BLaER1 treated with 17β-estradiol and CSF1 and Interleukin-3, amounts not matched to agents 10 nM and 100 nM (cell line): ENCODE data around the gene NCKIPSD.

Experiments
- H3K27ac ChIP-seq, 11 experiments: shearing (Covaris generic); formaldehyde crosslinking; 2 replicates each; pipeline ENCODE4 v1.8.1; 2022
- H3K27me3 ChIP-seq, 11 experiments: shearing (Covaris generic); formaldehyde crosslinking; 2 replicates each; pipeline ENCODE4 v1.8.1; 2022
- H3K36me3 ChIP-seq, 11 experiments: shearing (Covaris generic); formaldehyde crosslinking; 2 replicates each; pipeline ENCODE4 v1.8.1; 2022
- H3K4me1 ChIP-seq, 10 experiments: shearing (Covaris generic); formaldehyde crosslinking; 2 replicates each; pipeline ENCODE4 v1.8.1; 2022
- H3K4me2 ChIP-seq, 11 experiments: shearing (Covaris generic); formaldehyde crosslinking; 2 replicates each; pipeline ENCODE4 v1.8.1; 2022
- H3K4me3 ChIP-seq, 10 experiments: shearing (Covaris generic); formaldehyde crosslinking; 2 replicates each; pipeline ENCODE4 v1.8.1; 2022
- H3K9ac ChIP-seq, 11 experiments: shearing (Covaris generic); formaldehyde crosslinking; 2 replicates each; pipeline ENCODE4 v1.8.1; 2022
- H3K9me3 ChIP-seq, 11 experiments: shearing (Covaris generic); formaldehyde crosslinking; replicated peaks in 1 of 11; 2 replicates each; pipeline ENCODE4 v1.8.1; 2022
- H4K20me1 ChIP-seq, 11 experiments: shearing (Covaris generic); formaldehyde crosslinking; 2 replicates each; pipeline ENCODE4 v1.8.1; 2022
- Cebpa-rat ChIP-seq, 11 experiments: shearing (Covaris generic); IDR thresholded peaks; 2 replicates each; pipeline ENCODE4 v1.8.1; 2022

The NCKIPSD gene

GRCh38 chr3:48674505-48674904, 11.2 kb downstream of the NCKIPSD start:
- Histone ChIP-seq H3K27me3 (no peaks in the 10 kb centered on the region), H3K36me3 (peaks cover 26 to 90% (median 69%) of the 10 kb centered on the region in 11 experiments), H3K9me3 (no peaks in the 10 kb centered on the region), H3K4me1 (peaks cover 0 to 5% (median 3%) of the 10 kb centered on the region in 10 experiments; a peak in 13 of 20 replicates), H3K4me3 (no peak overlapping the region), H3K9ac (no peak overlapping the region), H4K20me1 (peaks cover 0 to 32% (median 4%) of the 10 kb centered on the region in 11 experiments; a peak in 9 of 22 replicates), H3K4me2 (no peak overlapping the region), H3K27ac (no peak overlapping the region)
- TF ChIP-seq Cebpa-rat (IDR thresholded peaks at IDR 0.05), result no peak

GRCh38 chr3:48672522-48672921, 13.2 kb downstream of the NCKIPSD start:
- Histone ChIP-seq H3K4me2 (no peak overlapping the region), H3K27ac (no peak overlapping the region), H3K4me3 (no peak overlapping the region), H3K9me3 (no peaks in the 10 kb centered on the region), H3K4me1 (no peaks in the 10 kb centered on the region), H3K36me3 (peaks cover 7 to 70% (median 49%) of the 10 kb centered on the region in 11 experiments; a peak in 21 of 22 replicates), H3K27me3 (no peaks in the 10 kb centered on the region), H4K20me1 (peaks cover 0 to 26% (median 3%) of the 10 kb centered on the region in 11 experiments; a peak in 8 of 22 replicates), H3K9ac (no peak overlapping the region; a peak in 1 of 22 replicates)
- no peak for TF ChIP-seq Cebpa-rat (IDR thresholded peaks at IDR 0.05)

GRCh38 chr3:48664929-48665328, 20.8 kb downstream of the NCKIPSD start:
- no peak for TF ChIP-seq Cebpa-rat (IDR thresholded peaks at IDR 0.05)
- no peak overlapping the region for H3K4me3 ChIP-seq

GRCh38 chr3:48664313-48664644, 21.4 kb downstream of the NCKIPSD start:
- Histone ChIP-seq H3K27me3 (no peaks in the 10 kb centered on the region), H3K36me3 (peaks cover 0 to 18% (median 12%) of the 10 kb centered on the region in 11 experiments; a peak in 11 of 22 replicates), H3K9ac (no peak overlapping the region), H3K4me2 (no peak overlapping the region), H3K4me3 (no peak overlapping the region), H3K4me1 (peaks cover 5 to 16% (median 14%) of the 10 kb centered on the region in 10 experiments; a peak in 19 of 20 replicates), H3K9me3 (peaks cover 16 to 24% (median 21%) of the 10 kb centered on the region in 11 experiments), H3K27ac (no peak overlapping the region), H4K20me1 (peaks cover 0 to 22% (median 8%) of the 10 kb centered on the region in 11 experiments; a peak in 12 of 22 replicates)
- TF ChIP-seq Cebpa-rat (IDR thresholded peaks at IDR 0.05), result no peak

More at GRCh38 chr3:48664929-48665328, 20.8 kb downstream of the NCKIPSD start:
- peaks cover 5 to 16% (median 14%) of the 10 kb centered on the region in 10 experiments; a peak in 19 of 20 replicates for H3K4me1 ChIP-seq
- peaks cover 0 to 18% (median 12%) of the 10 kb centered on the region in 11 experiments; a peak in 11 of 22 replicates for H3K36me3 ChIP-seq
- H3K9me3 ChIP-seq, result peaks cover 16 to 24% (median 21%) of the 10 kb centered on the region in 11 experiments
- H3K27ac ChIP-seq, result no peak overlapping the region
- H3K9ac ChIP-seq, result no peak overlapping the region
- no peaks in the 10 kb centered on the region for H3K27me3 ChIP-seq
- H4K20me1 ChIP-seq, result peaks cover 0 to 21% (median 8%) of the 10 kb centered on the region in 11 experiments; a peak in 12 of 22 replicates
- no peak overlapping the region for H3K4me2 ChIP-seq

DNA sequence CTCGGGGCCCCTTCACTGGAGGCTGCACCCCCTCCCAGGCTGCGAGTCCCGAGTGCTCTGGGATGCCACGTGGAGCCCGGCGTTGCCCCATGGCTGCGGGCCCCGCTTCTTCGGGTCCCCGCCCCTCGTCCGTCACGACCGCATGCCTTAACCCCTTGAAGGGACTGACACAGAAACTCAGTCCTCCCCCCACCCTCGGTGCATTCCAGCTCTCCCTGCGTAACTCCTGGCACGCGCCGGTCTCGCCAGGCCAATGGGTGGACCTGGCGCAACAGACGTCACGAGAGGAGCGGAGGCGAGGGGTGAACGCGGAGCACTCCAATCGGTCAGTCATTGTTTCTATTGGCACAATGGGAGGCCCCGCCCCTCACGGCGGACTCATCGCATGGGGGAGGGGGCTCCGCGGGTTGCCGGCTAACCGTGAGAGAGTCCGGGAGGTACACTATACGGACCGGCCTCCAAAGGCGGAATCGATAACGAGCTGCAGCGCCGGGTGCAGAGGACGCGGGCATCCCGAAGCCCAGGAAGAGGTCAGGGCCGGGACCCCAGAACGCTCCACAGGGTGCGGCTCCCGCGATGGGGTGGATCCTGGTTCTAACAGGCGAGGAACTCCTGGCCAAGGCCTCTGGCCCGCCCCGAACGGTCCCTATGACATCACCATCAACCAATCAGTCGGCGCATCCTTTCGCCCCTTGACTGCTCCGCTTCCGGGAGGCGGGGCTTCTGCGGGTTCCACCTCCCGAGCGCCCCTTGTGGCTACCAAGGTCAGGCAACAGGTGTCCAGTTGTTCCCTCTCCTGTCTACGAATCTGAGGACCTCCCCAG, 22.0 kb downstream of the NCKIPSD start:
- peaks cover 5 to 16% (median 14%) of the 10 kb centered on the region in 10 experiments; a peak in 19 of 20 replicates for H3K4me1 ChIP-seq
- H4K20me1 ChIP-seq, result peaks cover 0 to 22% (median 8%) of the 10 kb centered on the region in 11 experiments; a peak in 12 of 22 replicates
- no peaks in the 10 kb centered on the region for H3K27me3 ChIP-seq
- TF ChIP-seq Cebpa-rat (IDR thresholded peaks at IDR 0.05), result no peak
- H3K4me3 ChIP-seq, result no peak overlapping the region
- peaks cover 16 to 24% (median 21%) of the 10 kb centered on the region in 11 experiments for H3K9me3 ChIP-seq
- H3K36me3 ChIP-seq, result peaks cover 0 to 18% (median 12%) of the 10 kb centered on the region in 11 experiments; a peak in 11 of 22 replicates
- no peak overlapping the region for H3K9ac ChIP-seq
- H3K27ac ChIP-seq, result no peak overlapping the region
- H3K4me2 ChIP-seq, result no peak overlapping the region

GRCh38 chr3:48662753-48663488, 22.8 kb downstream of the NCKIPSD start, which contains the start of gene CELSR3:
CELSR3 (minus strand) TSS chr3:48662886; CDS start chr3:48662634, 252 bp downstream.
- no peak within 1 kb of the TSS for H3K27ac ChIP-seq
- TF ChIP-seq Cebpa-rat (IDR thresholded peaks at IDR 0.05), result no peak
- H3K9me3 ChIP-seq, result peaks cover 16 to 24% (median 21%) of the 10 kb centered on the region in 11 experiments
- H3K4me2 ChIP-seq, result peak within 1 kb of the TSS; percentile 65 to 98 (median 86)
- H3K9ac ChIP-seq, result no peak within 1 kb of the TSS
- H3K36me3 ChIP-seq, result peaks cover 0 to 18% (median 12%) of the 10 kb centered on the region in 11 experiments; a peak in 11 of 22 replicates
- peaks cover 5 to 16% (median 14%) of the 10 kb centered on the region in 10 experiments; a peak in 19 of 20 replicates for H3K4me1 ChIP-seq
- H4K20me1 ChIP-seq, result peaks cover 0 to 22% (median 8%) of the 10 kb centered on the region in 11 experiments; a peak in 12 of 22 replicates
- H3K27me3 ChIP-seq, result no peaks in the 10 kb centered on the region
- H3K4me3 ChIP-seq, result peak within 1 kb of the TSS; percentile 39 to 72 (median 57); a peak in 19 of 20 replicates

GRCh38 chr3:48662145-48662752, 23.5 kb downstream of the NCKIPSD start:
- H3K4me1 ChIP-seq, result peaks cover 5 to 18% (median 15%) of the 10 kb centered on the region in 10 experiments; a peak in 19 of 20 replicates
- peaks cover 0 to 22% (median 8%) of the 10 kb centered on the region in 11 experiments; a peak in 12 of 22 replicates for H4K20me1 ChIP-seq
- H3K4me3 ChIP-seq, result peak overlapping the region in 8 of 10 experiments; percentile 42 to 72 (median 58); a peak in 15 of 20 replicates
- H3K27me3 ChIP-seq, result 0 out of 22 replicates have a peak, but pooled peaks cover 0 to 5% (median 0%) of the 10 kb centered on the region in 11 experiments
- no peak for TF ChIP-seq Cebpa-rat (IDR thresholded peaks at IDR 0.05)
- H3K36me3 ChIP-seq, result peaks cover 0 to 17% (median 12%) of the 10 kb centered on the region in 11 experiments; a peak in 11 of 22 replicates
- H3K27ac ChIP-seq, result no peak overlapping the region
- peaks cover 16 to 24% (median 21%) of the 10 kb centered on the region in 11 experiments for H3K9me3 ChIP-seq
- peak overlapping the region; percentile 65 to 98 (median 86); a peak in 21 of 22 replicates for H3K4me2 ChIP-seq
- no peak overlapping the region for H3K9ac ChIP-seq
